Putamen (tissue), 1 donor: ENCODE measurements around the gene CDCA4.
A peak's percentile ranks its signal among the peaks of the same experiment; 100 is the strongest.
"Not testable (repeated sequence)": the region's sequence is repeated elsewhere in the genome, so short reads cannot be mapped to it uniquely, and the experiment has no call there.

Experiments used
- DNase-seq: peaks from one replicate; pipeline ENCODE4 v3.0.0-alpha.2; 2016; ENCODE audit warnings: low spot score

The CDCA4 gene

GRCh38 chr14:105058521-105059034 is 37.7 kb upstream of the CDCA4 start:
- no peak for DNase-seq

- no peak for DNase-seq
These were observed 35.5 kb upstream of the CDCA4 start for GRCh38 chr14:105056303-105056831.

- no peak for DNase-seq
These were observed 34.9 kb upstream of the CDCA4 start for GRCh38 chr14:105055736-105056302.

DNA sequence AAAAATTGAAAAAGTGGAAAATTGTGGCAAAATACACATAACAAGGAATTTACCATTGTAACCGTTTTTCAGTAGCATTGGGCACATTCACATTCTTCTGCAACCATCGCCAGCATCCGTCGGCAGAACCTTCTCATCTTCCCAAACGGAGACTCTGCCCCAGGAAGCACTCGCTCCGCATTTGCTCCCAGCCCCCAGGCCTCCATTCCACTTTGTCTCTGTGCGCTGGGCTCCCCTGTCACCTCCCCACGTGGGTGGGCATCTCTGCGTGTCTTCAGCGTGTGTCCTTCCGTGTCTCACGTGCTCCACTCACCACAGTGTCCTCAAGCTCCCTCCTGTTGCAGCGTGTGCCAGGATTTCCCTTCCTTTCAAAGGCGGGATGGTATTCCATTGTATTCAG is 34.5 kb upstream of the CDCA4 start:
- DNase-seq: no peak

GRCh38 chr14:105053996-105054395 is 33.1 kb upstream of the CDCA4 start:
- DNase-seq: no peak

GRCh38 chr14:105053421-105053820 is 32.5 kb upstream of the CDCA4 start:
- no peak for DNase-seq

- DNase-seq: no peak
These were observed 31.2 kb upstream of the CDCA4 start for GRCh38 chr14:105052110-105052458.

DNA sequence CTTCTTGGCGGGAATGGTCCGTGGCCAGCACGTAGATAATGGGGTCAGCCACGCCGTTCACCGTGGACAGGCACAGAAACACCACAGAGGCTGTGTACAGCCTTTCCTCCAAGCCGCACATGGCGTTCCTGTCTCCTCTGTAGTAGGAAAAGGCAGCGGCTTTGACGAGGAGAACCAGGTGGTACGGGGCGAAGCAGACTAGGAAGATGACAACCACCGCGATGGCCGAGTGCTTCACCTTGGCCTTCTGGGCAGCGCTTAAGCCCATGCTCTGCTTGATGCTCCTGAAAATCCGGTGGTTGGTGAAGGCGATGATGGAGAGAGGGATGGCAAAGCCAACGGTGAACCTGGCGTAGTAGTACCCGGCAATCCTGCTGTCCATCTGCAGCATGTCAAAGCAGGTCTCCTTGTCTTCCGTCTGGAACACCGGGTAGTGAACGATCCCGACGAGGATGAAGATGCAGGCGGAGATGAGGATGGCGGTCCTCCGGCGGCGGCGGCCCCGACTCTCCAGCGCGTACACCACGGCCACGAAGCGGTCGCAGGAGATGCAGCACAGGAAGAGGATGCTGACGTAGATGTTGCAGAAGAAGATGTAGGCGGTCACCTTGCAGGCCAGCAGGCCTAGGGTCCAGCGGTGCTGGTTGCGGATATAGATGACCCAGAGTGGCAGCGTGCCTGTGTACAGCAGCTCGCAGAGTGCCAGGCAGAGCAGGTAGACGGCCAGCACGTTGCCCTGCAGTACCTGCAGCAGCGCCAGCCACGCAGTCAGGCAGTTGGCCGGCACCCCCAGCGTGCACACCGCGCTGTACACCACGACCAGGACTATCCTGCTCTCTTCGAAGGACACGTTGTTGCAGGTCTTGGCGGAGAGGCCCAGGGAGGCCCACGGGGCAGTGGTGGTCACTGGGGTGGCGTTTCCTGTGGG is 30.6 kb upstream of the CDCA4 start:
- no peak for DNase-seq

DNA sequence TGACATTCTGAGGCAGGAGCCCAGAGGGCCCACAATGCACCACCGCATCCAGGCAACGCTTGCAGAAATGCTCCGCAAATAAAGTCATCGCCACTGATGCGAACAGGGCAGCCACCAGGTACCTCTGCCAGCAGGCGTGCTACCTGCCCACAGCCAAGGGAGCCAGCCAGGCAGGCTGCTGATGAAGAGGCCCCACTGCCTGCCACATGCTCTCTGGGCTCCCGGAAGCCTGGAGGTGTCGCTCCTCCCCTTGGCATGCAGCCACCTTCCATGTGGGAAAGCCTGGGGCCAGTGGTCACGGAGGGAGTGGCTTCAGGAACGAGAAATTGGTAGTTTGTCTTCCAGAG is 29.6 kb upstream of the CDCA4 start:
- no peak for DNase-seq

DNA sequence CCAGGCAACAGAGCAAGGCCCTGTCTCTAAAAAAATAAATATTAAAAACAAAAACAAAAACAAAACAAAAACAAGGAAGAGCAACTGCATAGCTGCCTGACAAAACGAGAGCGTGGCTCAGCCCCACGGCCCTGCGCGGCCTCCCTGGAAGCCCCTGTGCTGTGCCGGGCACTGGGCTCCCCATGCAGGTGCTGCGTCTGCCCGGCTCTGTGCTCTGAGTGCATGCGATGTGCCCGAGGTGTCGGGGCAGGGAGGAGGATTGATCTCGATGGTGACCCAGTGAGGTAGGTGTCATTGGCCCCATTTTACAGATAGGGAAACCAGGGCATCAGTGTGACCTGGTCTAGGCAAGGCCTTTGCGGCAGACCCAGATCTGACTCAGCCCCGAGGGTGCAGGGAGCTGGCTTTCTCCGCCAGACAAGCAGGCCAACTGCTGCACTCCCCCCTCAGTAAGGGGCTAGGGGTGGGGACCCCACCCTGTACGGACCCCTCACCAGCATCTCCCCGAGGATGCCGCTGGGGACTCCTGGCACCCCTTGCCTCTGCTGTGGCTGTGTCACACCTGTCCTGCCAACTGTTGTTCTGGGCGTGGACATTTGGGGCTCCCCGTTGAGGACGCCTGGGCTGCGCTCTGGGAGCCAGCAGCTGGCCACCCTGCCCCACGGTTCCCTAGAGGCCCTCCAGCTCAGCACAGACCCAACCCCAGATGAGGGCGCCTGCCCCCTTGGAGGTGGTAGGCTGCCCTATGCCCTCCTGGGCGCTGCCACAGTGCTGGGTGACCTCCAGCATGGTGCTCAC is 29.1 kb upstream of the CDCA4 start:
- DNase-seq: no peak

DNA sequence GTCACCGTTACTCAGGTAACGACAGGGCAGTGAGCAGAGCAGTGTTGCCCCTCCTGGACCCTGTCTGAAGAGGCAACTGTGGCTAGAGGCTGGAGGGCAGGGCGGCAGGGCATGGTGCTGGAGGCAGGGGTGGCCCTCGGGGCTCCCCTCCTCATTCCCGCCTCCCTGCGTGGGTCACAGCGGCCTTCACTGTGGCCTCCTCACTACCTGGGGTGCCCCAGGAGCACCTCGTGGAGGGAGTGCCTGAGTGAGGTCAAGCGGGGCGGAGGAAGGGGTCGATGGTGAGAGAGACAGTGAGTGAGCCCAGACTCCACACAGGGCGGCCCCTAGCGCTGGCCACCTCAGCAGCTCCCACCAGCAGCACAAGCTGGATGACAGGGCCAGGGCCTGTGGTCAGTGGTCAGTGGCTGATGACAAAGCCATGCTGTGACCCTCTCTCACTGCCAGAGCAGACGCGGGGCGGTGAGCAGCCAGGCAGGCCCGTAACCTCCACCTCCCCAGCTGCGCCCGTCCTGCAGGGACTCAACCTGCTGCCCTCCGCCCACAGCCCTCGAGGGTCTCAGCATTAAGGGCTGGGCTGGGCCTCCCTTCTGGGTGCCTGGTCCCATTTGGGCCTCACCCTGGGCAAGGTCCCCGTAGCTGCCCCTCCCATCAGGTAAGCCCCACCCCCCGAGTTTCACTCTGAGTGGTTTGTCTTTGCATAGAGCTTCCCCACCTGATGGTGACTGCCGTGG is 26.6 kb upstream of the CDCA4 start:
- no peak for DNase-seq

DNA sequence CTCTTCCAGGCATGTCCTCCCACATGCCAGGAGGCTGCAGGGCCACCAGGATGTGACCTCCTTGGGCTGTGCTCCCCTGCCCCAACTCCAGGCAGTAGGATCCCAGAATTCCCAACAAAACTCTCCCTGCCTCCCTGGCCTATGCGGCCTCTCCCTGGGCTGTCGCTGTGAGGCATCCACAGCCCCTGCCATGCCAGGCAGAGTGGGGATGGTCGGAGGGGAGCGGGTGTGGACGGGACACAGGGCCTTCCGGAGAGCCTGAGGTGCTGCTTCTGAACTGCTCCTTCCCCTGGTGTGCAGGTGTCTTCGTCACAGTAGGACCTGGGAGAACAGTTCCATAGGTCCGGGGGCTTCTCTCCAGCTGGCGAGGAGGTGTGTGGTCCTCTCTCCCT is 26.0 kb upstream of the CDCA4 start:
- DNase-seq: no peak

DNA sequence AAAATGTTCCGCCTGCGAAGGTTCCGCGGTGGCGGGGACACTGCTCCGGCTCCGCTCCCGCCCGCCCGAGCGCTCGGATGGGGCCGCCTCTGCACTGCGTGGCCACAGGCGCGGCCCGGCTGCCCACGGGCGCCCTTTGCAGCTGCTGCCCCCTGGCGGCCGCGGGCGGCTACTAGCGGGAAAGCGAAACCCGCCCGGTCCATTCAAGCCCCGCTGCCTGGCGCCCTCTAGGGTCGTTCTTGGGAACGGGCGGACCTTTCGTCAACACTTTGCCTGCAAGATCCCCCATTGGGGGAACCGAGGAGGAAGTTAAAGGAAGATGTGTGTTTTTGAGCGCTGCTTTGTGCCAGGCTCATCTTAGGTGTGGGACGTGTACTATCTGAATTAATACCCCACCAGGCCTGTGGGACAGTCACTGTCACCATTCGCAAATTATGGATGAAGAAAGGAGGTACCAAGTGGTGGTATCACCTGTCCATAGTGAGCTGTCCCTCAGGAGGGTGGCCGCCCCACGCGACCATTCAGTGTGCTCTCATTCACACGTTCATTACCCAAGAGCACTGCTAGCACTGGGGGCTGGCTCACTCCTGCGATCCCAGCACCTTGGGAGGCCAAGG is 24.9 kb upstream of the CDCA4 start:
- peak; percentile 44 for DNase-seq

GRCh38 chr14:105043641-105044040 is 22.8 kb upstream of the CDCA4 start:
- no peak for DNase-seq

DNA sequence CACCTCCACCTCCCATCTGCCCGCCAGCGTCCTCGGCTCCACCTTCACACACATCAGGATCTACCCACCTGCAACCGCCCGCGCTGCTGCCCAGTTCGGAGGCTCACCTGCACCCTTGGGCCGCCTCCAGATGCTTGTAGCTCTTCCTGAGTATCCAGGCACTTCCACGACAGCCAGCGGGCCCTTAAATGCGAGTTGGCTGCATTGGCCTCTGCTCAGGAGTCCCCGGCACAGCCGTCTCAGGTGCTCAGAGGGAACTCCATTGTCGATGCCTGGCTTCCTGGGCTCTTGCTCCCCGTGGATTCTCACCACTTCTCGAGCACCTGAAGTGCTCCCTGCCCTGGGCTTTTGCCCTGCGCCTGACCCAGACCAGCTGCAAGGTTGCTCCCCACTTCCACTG is 21.9 kb upstream of the CDCA4 start:
- DNase-seq: no peak

GRCh38 chr14:105041841-105042765 is 21.2 kb upstream of the CDCA4 start:
- no peak for DNase-seq

DNA sequence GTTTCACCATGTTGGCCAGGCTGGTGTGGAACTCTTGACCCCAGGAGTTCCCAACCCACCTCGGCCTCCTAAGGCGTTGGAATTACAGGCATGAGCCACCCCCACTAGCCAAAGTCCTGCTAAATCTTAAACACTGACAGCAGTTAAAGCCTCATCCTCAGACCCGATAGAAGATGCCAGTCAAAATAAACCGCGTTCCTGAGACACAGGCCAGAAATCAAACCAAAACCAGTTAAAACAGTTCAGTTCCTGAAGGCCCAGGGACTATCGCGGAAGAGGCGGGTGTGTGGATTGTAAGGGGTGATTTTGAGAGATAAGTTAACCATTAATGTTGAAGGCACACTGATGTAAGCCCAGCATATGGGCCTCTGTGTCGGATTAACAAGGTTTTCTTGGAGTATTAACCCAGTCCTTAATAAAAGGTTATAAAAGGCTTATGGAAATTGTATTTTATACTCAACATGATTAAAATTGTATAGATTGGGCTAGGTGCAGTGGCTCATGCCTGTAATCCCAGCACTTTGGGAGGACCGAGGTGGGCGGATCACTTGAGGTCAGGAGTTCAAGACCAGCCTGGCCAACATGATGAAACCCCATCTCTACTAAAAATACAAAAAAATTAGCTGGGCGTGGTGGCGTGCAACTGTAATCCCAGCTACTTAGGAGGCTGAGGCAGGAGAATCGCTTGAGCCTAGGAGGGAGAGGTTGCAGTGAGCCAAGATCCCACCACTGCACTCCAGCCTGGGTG is 18.7 kb upstream of the CDCA4 start:
- no peak for DNase-seq

DNA sequence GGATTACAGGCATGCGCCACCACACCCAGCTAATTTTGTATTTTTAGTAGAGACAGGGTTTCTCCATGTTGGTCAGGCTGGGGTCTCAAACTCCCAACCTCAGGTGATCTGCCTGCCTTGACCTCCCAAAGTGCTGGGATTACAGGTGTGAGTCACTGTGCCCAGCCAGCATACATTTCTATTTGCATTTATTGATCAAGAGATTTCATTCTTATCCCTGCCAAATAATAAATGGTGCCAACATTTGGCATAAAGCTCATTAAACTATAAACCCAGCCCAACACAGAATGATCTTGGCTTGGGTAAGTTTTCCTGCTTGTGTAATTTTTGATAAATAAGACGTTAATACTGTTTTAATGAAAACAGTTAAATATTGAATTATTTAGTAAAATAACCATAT is 14.7 kb upstream of the CDCA4 start:
- not testable (repeated sequence) for DNase-seq

DNA sequence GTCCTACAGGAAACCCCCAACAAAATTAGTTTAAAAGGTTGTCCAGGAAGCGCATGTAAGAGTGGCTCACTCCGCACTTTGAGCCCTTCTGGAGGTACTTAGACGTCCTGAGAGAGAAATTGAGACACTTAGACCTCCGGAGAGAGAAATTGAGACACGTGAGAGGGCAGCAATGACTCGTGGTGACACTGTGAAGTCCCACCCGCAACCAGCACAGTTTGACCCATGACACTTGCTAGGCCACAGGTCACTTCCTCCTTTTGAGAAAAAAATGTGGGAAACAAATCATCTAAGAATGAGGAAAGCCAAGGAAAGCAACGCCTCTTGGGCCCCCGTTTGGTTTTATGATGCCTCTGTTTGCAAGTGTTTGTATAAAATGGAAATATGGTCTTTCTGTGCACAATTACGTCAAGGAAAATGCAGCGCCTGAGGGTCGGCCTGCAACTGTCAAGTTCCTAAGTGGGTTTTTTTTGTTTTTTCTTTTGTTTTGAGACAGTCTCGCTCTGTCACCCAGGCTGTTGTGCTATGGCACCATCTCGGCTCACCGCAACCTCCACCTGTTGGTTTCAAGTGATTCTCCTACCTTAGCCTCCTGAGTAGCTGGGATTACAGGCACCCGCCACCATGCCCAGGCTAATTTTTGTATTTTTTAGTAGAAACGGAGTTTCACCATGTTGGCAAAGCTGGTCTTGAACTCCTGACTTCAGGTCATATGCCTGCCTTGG is 13.6 kb upstream of the CDCA4 start:
- no peak for DNase-seq
